ENCODE data around the gene PRRC2B. TPM values are rescaled to one million over a fixed set of nuclear protein-coding genes. Genes with fewer than 3 reads are reported as not detected.

Gene PRRC2B
- total and polyA plus RNA-seq, 2 experiments from 2014 or later = 45.0 to 193 TPM

DNA sequence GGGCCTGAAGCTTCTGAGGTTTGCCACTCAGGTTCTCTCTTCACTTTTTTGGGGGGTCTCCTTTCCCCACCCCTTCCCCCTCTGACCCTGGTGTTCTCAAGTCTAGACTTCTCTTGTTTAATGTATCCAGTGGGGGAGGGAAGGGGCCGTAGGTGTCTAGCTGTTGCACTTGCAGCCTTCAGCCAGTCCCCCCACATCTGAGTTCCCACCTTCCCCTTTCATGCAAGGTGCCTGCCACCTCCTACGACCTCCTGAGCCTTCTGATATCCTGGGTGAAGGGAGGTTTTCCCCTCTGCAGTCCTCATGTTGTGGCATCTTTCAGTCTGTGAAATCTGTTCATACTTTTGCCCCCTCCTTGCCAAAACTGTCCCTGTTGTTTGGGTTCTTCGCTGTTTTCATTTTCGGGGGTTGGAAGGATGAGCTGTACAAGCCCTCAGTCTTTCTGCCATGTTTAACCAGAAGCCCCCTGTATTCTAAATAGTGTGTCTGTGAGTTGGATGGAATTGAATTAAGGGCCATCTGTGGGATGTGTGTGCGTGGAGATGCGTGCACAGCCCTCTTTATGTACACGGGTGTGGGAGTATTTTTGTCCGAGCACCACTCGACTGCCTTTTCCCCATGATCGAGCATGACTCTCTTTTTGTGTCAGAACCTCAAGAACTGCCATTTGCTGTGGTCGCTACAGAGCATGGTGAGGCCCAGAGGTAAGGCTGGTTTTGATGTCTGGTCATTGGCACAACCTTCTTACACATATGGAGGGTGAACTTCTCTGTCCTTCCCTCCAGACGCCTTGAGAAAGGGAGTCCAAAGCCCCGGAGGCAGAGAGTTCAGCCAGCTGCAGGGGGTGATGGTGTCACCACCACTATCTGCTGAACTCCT, 23.6 kb downstream of the PRRC2B start:
- peaks cover 52% of the 10 kb centered on the region for H3K36me3 Mint-ChIP-seq (ENCODE audit: low read depth)
- H3F3A ChIP-seq (replicated peaks; ENCODE audit: low read depth) = peaks cover 30% of the 10 kb centered on the region
- no peaks in the 10 kb centered on the region for H3K27me3 ChIP-seq (ENCODE audit: insufficient read depth)
- peaks cover 29% of the 10 kb centered on the region for H3K27me3 Mint-ChIP-seq (ENCODE audit: insufficient read depth, low read depth, poor library complexity)
- H3K27ac ChIP-seq (ENCODE audit: low read depth) = peak overlapping the region; percentile 89
- peaks cover 20% of the 10 kb centered on the region for H3K9me3 Mint-ChIP-seq
- no peak overlapping the region for H3K4me3 ChIP-seq
- H3K4me1 ChIP-seq (ENCODE audit: insufficient read depth) = peaks cover 72% of the 10 kb centered on the region
- H3K36me3 ChIP-seq (ENCODE audit: insufficient read depth) = no peaks in the 10 kb centered on the region
- H3K4me1 Mint-ChIP-seq = peaks cover 69% of the 10 kb centered on the region
- peak overlapping the region; percentile 8; the same call in 1 of the 3 replicates for H3K4me3 Mint-ChIP-seq
- DNase-seq (ENCODE audit: low spot score) = no peak
- ATAC-seq = no peak
- peaks cover 96% of the 10 kb centered on the region for H4K20me1 ChIP-seq (replicated peaks; ENCODE audit: insufficient read depth)
- no peak overlapping the region for H2AFZ ChIP-seq
- peaks cover 100% of the 10 kb centered on the region for H3K79me2 ChIP-seq (replicated peaks; ENCODE audit: insufficient read depth)
- H3K27ac Mint-ChIP-seq = peak overlapping the region; percentile 76
- H3K9me2 ChIP-seq (ENCODE audit: insufficient read depth) = no peaks in the 10 kb centered on the region
- H3K4me2 ChIP-seq = peak overlapping the region; percentile 25
- TF ChIP-seq EZH2 (IDR thresholded peaks at IDR 0.05; ENCODE audit: low read depth, unreplicated experiment) = no peak
- no peak for TF ChIP-seq NANOG (IDR thresholded peaks at IDR 0.05; ENCODE audit: borderline replicate concordance)
- TF ChIP-seq ZNF331 (CRISPR knock-in tag; IDR thresholded peaks at IDR 0.05; ENCODE audit: low read depth) = no peak
- no peak for TF ChIP-seq JUNB (IDR thresholded peaks at IDR 0.05; ENCODE audit: unreplicated experiment)
- no peak for TF ChIP-seq ZNF114 (CRISPR knock-in tag; IDR thresholded peaks at IDR 0.05)

DNA sequence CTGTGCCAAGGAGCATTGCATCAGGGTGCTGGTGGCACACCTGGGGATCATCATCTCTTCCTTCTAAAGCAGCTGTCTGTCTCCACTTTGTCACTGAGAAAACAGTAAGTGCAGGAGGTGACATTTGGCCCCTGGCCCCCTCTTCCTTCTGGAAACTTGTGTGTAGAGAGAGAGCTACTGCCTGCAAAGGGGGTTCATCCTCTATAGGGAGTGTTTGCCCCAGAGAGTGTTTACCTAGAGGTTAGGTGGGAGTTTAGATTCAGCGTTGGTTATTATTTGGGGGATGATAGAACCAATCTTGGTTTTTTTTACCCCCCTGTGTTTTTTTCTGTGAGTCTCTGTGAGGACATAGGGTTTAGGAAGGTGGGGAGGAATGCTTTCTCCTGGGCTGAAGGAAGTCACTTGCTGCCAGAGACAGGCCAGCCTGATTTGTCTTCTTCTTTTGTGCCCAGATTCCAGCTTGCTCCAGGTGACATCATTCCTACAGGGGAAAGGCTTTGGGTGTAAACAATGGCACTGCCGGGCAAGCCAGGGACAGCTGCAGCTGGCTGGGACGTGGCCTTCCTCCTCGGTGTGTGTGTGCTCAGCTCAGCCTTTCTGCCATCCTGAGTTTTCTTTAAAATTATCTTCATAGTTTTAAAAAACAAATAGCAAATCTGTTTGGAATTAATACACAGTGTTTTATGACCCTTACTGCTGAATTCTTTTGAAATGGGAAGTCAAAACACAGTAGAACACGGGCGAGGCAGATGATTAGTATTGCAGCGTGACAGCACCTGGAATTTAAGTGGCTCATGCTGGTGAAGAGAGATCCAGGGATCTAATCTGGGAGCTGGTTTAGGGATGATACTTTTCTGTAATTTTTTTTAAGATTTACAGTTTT, 24.5 kb downstream of the PRRC2B start:
- peaks cover 75% of the 10 kb centered on the region for H3K4me1 Mint-ChIP-seq
- peak overlapping the region; percentile 8; the same call in 1 of the 3 replicates for H3K4me3 Mint-ChIP-seq
- Histone ChIP-seq H3K4me2 (peak overlapping the region; percentile 11; the same call in 1 of the 2 replicates), H3K79me2 (replicated peaks; ENCODE audit: insufficient read depth) (peaks cover 100% of the 10 kb centered on the region), H3K27ac (ENCODE audit: low read depth) (peak overlapping the region; percentile 89), H2AFZ (no peak overlapping the region), H3K27me3 (ENCODE audit: insufficient read depth) (no peaks in the 10 kb centered on the region), H4K20me1 (replicated peaks; ENCODE audit: insufficient read depth) (peaks cover 96% of the 10 kb centered on the region), H3F3A (replicated peaks; ENCODE audit: low read depth) (peaks cover 30% of the 10 kb centered on the region), H3K4me1 (ENCODE audit: insufficient read depth) (peaks cover 72% of the 10 kb centered on the region), H3K4me3 (no peak overlapping the region), H3K9me2 (ENCODE audit: insufficient read depth) (no peaks in the 10 kb centered on the region), H3K36me3 (ENCODE audit: insufficient read depth) (no peaks in the 10 kb centered on the region)
- H3K9me3 Mint-ChIP-seq = peaks cover 16% of the 10 kb centered on the region
- DNase-seq (ENCODE audit: low spot score) (peak; percentile 66), ATAC-seq (peak; percentile 25)
- H3K36me3 Mint-ChIP-seq (ENCODE audit: low read depth) = peaks cover 47% of the 10 kb centered on the region
- TF ChIP-seq ZNF462 (CRISPR knock-in tag; IDR thresholded peaks at IDR 0.05) (no peak), REST (IDR thresholded peaks at IDR 0.05; ENCODE audit: unreplicated experiment) (no peak), EZH2 (IDR thresholded peaks at IDR 0.05; ENCODE audit: low read depth, unreplicated experiment) (no peak), STAT1 (IDR thresholded peaks at IDR 0.05; ENCODE audit: unreplicated experiment) (no peak)
- H3K27ac Mint-ChIP-seq = peak overlapping the region; percentile 76
- peaks cover 31% of the 10 kb centered on the region for H3K27me3 Mint-ChIP-seq (ENCODE audit: insufficient read depth, low read depth, poor library complexity)
